ENCODE results near the gene PPIF. TPM values are rescaled to one million over a fixed set of nuclear protein-coding genes. Genes with fewer than 3 reads are reported as not detected.

Gene PPIF
- total and polyA plus RNA-seq, 7 donors, result 44.6 to 297 (median 85.9) TPM

- Histone ChIP-seq H3K4me3 (no peak overlapping the region), H3K27ac (no peak overlapping the region), H3K4me1 (no peaks in the 10 kb centered on the region), H3K27me3 (ENCODE audit: insufficient read depth in 3 of 3, low read length in 2 of 3) (no peaks in the 10 kb centered on the region), H3K9me3 (no peaks in the 10 kb centered on the region), H3K36me3 (ENCODE audit: insufficient read depth in 1 of 2, low read depth in 1 of 2) (peaks cover 0 to 76% of the 10 kb centered on the region in 2 donors)
- no peak for DNase-seq
- no peak for ATAC-seq
- TF ChIP-seq, protein P1, sequence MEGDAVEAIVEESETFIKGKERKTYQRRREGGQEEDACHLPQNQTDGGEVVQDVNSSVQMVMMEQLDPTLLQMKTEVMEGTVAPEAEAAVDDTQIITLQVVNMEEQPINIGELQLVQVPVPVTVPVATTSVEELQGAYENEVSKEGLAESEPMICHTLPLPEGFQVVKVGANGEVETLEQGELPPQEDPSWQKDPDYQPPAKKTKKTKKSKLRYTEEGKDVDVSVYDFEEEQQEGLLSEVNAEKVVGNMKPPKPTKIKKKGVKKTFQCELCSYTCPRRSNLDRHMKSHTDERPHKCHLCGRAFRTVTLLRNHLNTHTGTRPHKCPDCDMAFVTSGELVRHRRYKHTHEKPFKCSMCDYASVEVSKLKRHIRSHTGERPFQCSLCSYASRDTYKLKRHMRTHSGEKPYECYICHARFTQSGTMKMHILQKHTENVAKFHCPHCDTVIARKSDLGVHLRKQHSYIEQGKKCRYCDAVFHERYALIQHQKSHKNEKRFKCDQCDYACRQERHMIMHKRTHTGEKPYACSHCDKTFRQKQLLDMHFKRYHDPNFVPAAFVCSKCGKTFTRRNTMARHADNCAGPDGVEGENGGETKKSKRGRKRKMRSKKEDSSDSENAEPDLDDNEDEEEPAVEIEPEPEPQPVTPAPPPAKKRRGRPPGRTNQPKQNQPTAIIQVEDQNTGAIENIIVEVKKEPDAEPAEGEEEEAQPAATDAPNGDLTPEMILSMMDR (IDR thresholded peaks at IDR 0.05), result no peak
- intact Hi-C loops (cut with DNase I), result no loop called here
- 78 to 80% (median 79%) methylated on average over 5 of the region's 5 CpGs for WGBS, 3 donors
Observed at GRCh38 chr10:79387466-79387973, 40.3 kb downstream of the PPIF start.

- 73 to 89% (median 84%) methylated on average over 11 of the region's 11 CpGs for WGBS, 3 donors
- no peak overlapping the region for H3K27ac ChIP-seq
- intact Hi-C loops (cut with DNase I), result no loop called here
- no peaks in the 10 kb centered on the region for H3K9me3 ChIP-seq
- H3K27me3 ChIP-seq (ENCODE audit: insufficient read depth in 3 of 3, low read length in 2 of 3), result no peaks in the 10 kb centered on the region
- H3K36me3 ChIP-seq (ENCODE audit: insufficient read depth in 1 of 2, low read depth in 1 of 2), result peaks cover 0 to 83% of the 10 kb centered on the region in 2 donors
- H3K4me3 ChIP-seq, result no peak overlapping the region
- TF ChIP-seq, protein P1 (IDR thresholded peaks at IDR 0.05), result no peak
- DNase-seq (no peak), ATAC-seq (peak in 1 of 4 donors; percentile 23)
- no peaks in the 10 kb centered on the region for H3K4me1 ChIP-seq
Observed at GRCh38 chr10:79387974-79388850, 40.9 kb downstream of the PPIF start.

DNA sequence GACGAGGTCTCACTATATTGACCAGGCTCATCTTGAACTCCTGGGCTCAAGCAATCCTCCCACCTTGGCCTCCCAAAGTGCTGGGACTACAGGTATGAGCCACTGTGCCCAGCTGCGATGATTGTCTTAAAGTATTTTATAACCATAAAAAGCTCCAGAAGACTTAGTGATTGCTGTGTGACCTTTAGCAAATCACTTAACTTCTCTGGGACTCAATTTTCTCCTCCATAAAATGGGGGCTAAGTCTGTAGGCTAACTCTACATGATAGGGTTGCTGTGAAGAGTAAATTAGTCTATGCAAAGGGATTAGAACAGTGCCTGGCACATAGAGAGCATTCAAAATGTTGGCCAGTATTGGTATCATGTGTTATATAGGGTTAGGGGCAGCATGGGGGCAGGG, 42.8 kb downstream of the PPIF start:
- Histone ChIP-seq H3K27ac (no peak overlapping the region), H3K4me3 (no peak overlapping the region), H3K4me1 (no peaks in the 10 kb centered on the region), H3K9me3 (no peaks in the 10 kb centered on the region), H3K36me3 (ENCODE audit: insufficient read depth in 1 of 2, low read depth in 1 of 2) (peaks cover 0 to 82% of the 10 kb centered on the region in 2 donors), H3K27me3 (ENCODE audit: insufficient read depth in 3 of 3, low read length in 2 of 3) (no peaks in the 10 kb centered on the region)
- 95 to 97% (median 96%) methylated on average over 2 of the region's 2 CpGs for WGBS, 3 donors
- intact Hi-C loops (cut with DNase I), result no loop called here
- ATAC-seq, result no peak
- DNase-seq, result no peak
- TF ChIP-seq, protein P1 (IDR thresholded peaks at IDR 0.05), result no peak

DNA sequence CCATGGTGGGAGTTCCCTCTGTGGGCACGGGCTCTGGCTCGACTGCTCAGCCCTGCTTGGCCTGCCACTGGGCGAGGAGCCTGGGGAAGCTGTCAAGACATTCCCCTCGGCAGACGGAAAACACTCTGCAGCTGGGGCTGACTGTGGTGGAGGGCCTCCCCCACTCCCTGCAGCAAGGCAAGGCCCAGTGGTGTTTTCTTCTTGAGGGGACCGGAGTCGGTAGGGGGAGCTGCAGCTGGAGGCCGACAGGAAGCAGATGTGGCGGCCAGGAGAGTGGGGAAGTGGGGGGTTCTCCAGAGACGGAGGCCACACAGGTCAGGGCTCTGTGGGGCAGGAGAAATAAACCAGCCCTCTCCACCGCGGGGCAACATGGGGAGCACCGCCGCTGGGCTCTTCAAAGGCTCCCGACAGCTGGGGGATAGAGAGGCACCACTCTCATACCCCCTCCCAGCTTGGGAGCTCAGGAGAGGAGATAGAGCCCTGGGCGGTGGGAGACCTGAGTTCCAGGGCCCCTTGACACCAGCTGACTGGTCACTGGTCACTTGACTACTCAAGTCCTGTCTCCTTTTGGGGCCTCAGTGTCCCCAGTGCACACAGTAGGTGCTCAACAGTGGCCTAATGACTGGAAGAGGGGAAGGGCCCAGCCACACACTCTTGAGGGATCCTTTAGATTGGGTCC, 43.4 kb downstream of the PPIF start:
- Histone ChIP-seq H3K27ac (no peak overlapping the region), H3K9me3 (no peaks in the 10 kb centered on the region), H3K27me3 (ENCODE audit: insufficient read depth in 3 of 3, low read length in 2 of 3) (no peaks in the 10 kb centered on the region), H3K36me3 (ENCODE audit: insufficient read depth in 1 of 2, low read depth in 1 of 2) (peaks cover 0 to 76% of the 10 kb centered on the region in 2 donors), H3K4me1 (peaks cover 5% of the 10 kb centered on the region), H3K4me3 (no peak overlapping the region)
- DNase-seq, result peak in 1 of 2 donors; percentile 56
- intact Hi-C loops (cut with DNase I), result no loop called here
- TF ChIP-seq, protein P1 (IDR thresholded peaks at IDR 0.05), result no peak
- WGBS, 3 donors, result 75 to 79% (median 75%) methylated on average over 13 to 16 of the region's 16 CpGs
- ATAC-seq, result peak in 1 of 4 donors; percentile 17
